SK-N-SH (cell line): ENCODE measurements around the gene CCSER1. TPM values are rescaled to one million over a fixed set of nuclear protein-coding genes. Genes with fewer than 3 reads are reported as not detected.
"Not testable (repeated sequence)": the region's sequence is repeated elsewhere in the genome, so short reads cannot be mapped to it uniquely, and the experiment has no call there.

ENCODE experiments used
- CTCF ChIA-PET: fragments of 300-600, 350-600 bp; formaldehyde crosslinking; extraction: SDS; loops from one replicate; lab custom pipeline; 2021; lab: Yijun Ruan, JAX
- POLR2A ChIA-PET: fragments of 350-600 bp; sonication (Branson Sonifier 250); formaldehyde crosslinking; extraction: SDS; loops from one replicate; lab custom pipeline; 2020; ENCODE audit warnings: antibody characterized with exemption, inconsistent platforms; lab: Yijun Ruan, JAX
- DNase-seq: peaks from one replicate; pipeline ENCODE4 v3.0.0; 2012
- H2AFZ ChIP-seq: fragments of 200-600 bp; sonication (generic); 2 replicates; pipeline ENCODE4 v1.8.1; 2016; ENCODE audit warnings: antibody characterized with exemption, mild to moderate bottlenecking, low read depth
- H3F3A ChIP-seq: fragments of 200-600 bp; sonication (generic); replicated peaks from 2 replicates; pipeline ENCODE3; 2016; ENCODE audit warnings: antibody characterized with exemption, mild to moderate bottlenecking; ENCODE audit not compliant: insufficient read depth
- H3K27ac ChIP-seq, 2 experiments: fragments of 200-500 bp in 1 of 2; fragments of 200-600 bp in 1 of 2; sonication (Bioruptor generic) in 1 of 2; sonication (generic), shearing (Covaris generic) in 1 of 2; 2 replicates each; pipeline versions ENCODE4 v1.5.1 to v1.6.1; 2014 to 2016; ENCODE audit warnings: low read depth in 2 of 2, inconsistent platforms in 1 of 2, low read length in 1 of 2, mild to moderate bottlenecking in 1 of 2, mixed read lengths in 1 of 2
- H3K27me3 ChIP-seq: fragments of 200-600 bp; sonication (generic), shearing (Covaris generic); 2 replicates; pipeline ENCODE4 v1.6.1; 2016; ENCODE audit warnings: mixed run types; ENCODE audit not compliant: insufficient read depth
- H3K36me3 ChIP-seq, 2 experiments: fragments of 200-500 bp in 1 of 2; fragments of 200-600 bp in 1 of 2; sonication (Bioruptor generic) in 1 of 2; sonication (generic) in 1 of 2; replicated peaks in 1 of 2; 2 replicates each; pipeline versions ENCODE3 to v1.5.1; 2014 to 2016; ENCODE audit warnings: low read length in 1 of 2, mild to moderate bottlenecking in 1 of 2; ENCODE audit not compliant: insufficient read depth in 2 of 2, control insufficient read depth in 1 of 2
- H3K4me1 ChIP-seq, 2 experiments: fragments of 200-500 bp in 1 of 2; fragments of 200-600 bp in 1 of 2; sonication (Bioruptor generic) in 1 of 2; sonication (generic), shearing (Covaris generic) in 1 of 2; 2 replicates each; pipeline versions ENCODE4 v1.5.1 to v1.6.1; 2014 to 2016; ENCODE audit warnings: low read depth in 1 of 2, low read length in 1 of 2, mixed run types in 1 of 2; ENCODE audit not compliant: insufficient read depth in 2 of 2, control insufficient read depth in 1 of 2
- H3K4me2 ChIP-seq: fragments of 200-600 bp; sonication (generic), shearing (Covaris generic); 2 replicates; pipeline ENCODE4 v1.6.1; 2017; ENCODE audit warnings: mixed run types
- H3K4me3 ChIP-seq, 2 experiments: fragments of 200-500 bp in 1 of 2; fragments of 200-600 bp in 1 of 2; sonication (Bioruptor generic) in 1 of 2; sonication (generic), shearing (Covaris generic) in 1 of 2; 2 replicates each; pipeline versions ENCODE4 v1.5.1 to v1.8.1; 2014 to 2016; ENCODE audit warnings: low read depth in 2 of 2, inconsistent platforms in 1 of 2, low read length in 1 of 2, mild to moderate bottlenecking in 1 of 2, mixed read lengths in 1 of 2, moderate library complexity in 1 of 2
- H3K79me2 ChIP-seq: fragments of 200-600 bp; sonication (generic); 2 replicates; pipeline ENCODE4 v1.8.1; 2017; ENCODE audit warnings: mild to moderate bottlenecking; ENCODE audit not compliant: insufficient read depth
- H3K9ac ChIP-seq: fragments of 200-600 bp; sonication (generic); 2 replicates; pipeline ENCODE4 v1.6.1; 2017; ENCODE audit warnings: mixed run types
- H3K9me2 ChIP-seq: fragments of 200-600 bp; sonication (generic); 2 replicates; pipeline ENCODE4 v1.6.1; 2017; ENCODE audit warnings: mixed run types
- H3K9me3 ChIP-seq: fragments of 200-600 bp; sonication (generic); 2 replicates; pipeline ENCODE4 v1.6.1; 2017; ENCODE audit warnings: mixed run types, mild to moderate bottlenecking, moderate library complexity
- H4K20me1 ChIP-seq: fragments of 200-600 bp; sonication (generic); 2 replicates; pipeline ENCODE4 v1.6.1; 2017; ENCODE audit warnings: mild to moderate bottlenecking, mixed run types; ENCODE audit not compliant: insufficient read depth
- EZH2phosphoT487 ChIP-seq: fragments of 200-600 bp; sonication (generic); IDR thresholded peaks from 2 replicates; pipeline ENCODE4 v1.6.1; 2017; ENCODE audit warnings: low read depth, mixed run types, mild to moderate bottlenecking, antibody characterized with exemption, moderate library complexity, borderline replicate concordance
- FOXJ3 ChIP-seq: sonication (generic); formaldehyde crosslinking; IDR thresholded peaks from 2 replicates; pipeline ENCODE4 v1.5.1; 2020; ENCODE audit warnings: mild to moderate bottlenecking, missing genetic modification reagents
- GATA2 ChIP-seq: sonication (generic); formaldehyde crosslinking; IDR thresholded peaks from 2 replicates; pipeline ENCODE4 v1.5.0; 2020; ENCODE audit warnings: mild to moderate bottlenecking, missing genetic modification reagents
- MXI1 ChIP-seq: IDR thresholded peaks from 2 replicates; pipeline ENCODE4 v1.6.1; 2012; ENCODE audit warnings: mild to moderate bottlenecking, low read depth, low read length, improper control_type of control experiment
- RFX5 ChIP-seq: IDR thresholded peaks from 2 replicates; pipeline ENCODE4 v1.6.1; 2012; ENCODE audit warnings: mild to moderate bottlenecking, improper control_type of control experiment, low read length
- SIN3A ChIP-seq: IDR thresholded peaks from 2 replicates; pipeline ENCODE4 v1.6.1; 2012; ENCODE audit warnings: low read depth, mild to moderate bottlenecking, low read length, moderate library complexity, borderline replicate concordance
- SMC3 ChIP-seq: IDR thresholded peaks from 2 replicates; pipeline ENCODE4 v1.6.1; 2012; ENCODE audit warnings: low read depth, low read length, improper control_type of control experiment
- TCF12 ChIP-seq: IDR thresholded peaks from 2 replicates; pipeline ENCODE4 v1.4.0; 2012
- USF2 ChIP-seq: fragments of 150-350 bp; IDR thresholded peaks from 2 replicates; pipeline ENCODE4 v1.6.1; 2017; ENCODE audit warnings: antibody characterized with exemption, low read length, low read depth, borderline replicate concordance
- YY1 ChIP-seq: IDR thresholded peaks from 2 replicates; pipeline ENCODE4 v1.4.0; 2012; ENCODE audit warnings: low read depth, mild to moderate bottlenecking
- ZBTB33 ChIP-seq: IDR thresholded peaks from 2 replicates; pipeline ENCODE4 v1.4.0; 2012; ENCODE audit warnings: low read depth, borderline replicate concordance
- WGBS: methylation state at CpG from one replicate; pipeline ENCODE4 v1.1.6; 2017; ENCODE audit warnings: low lambda C conversion rate; 5-methylcytosine and 5-hydroxymethylcytosine counted together
- polyA plus RNA-seq, 3 experiments: library from polyadenylated mRNA; depleted of rRNA; stranded (reverse); fragments of >200 nt; gene quantifications; 2 replicates each; pipeline ENCODE4 v1.2.3, GENCODE V29; 2012

The CCSER1 gene
- polyA plus RNA-seq, 1 of the 3 experiments (the other 2 are of a cell fraction), result 0.05 TPM

DNA sequence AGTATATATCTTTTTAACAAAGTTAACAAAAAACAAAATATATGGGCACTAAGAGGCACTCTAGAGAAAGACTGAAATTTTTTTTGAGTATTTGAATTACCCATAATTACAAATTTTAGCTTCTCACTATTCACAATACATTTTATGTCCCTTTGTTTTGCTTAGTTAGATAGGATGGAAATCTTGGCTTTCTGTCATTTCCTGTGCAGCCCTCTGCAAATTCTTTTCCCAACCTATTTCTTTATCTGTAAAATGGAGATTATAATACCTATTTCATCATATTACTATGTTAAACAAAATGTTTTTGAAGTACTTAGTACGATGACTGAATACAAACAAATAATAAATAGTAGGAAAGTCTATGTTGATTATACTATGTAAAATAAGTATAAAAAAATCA lies 710.0 kb downstream of the CCSER1 start:
- Histone ChIP-seq H3K9me2 (no peaks in the 10 kb centered on the region), H3K4me1 (peaks cover 0 to 12% of the 10 kb centered on the region in 2 experiments; a peak in 1 of 4 replicates), H3K9ac (no peak overlapping the region), H4K20me1 (no peaks in the 10 kb centered on the region), H3K4me3 (no peak overlapping the region), H3F3A (peaks cover 5% of the 10 kb centered on the region), H3K27me3 (no peaks in the 10 kb centered on the region), H2AFZ (no peak overlapping the region), H3K27ac (no peak overlapping the region), H3K79me2 (no peaks in the 10 kb centered on the region), H3K4me2 (no peak overlapping the region), H3K36me3 (no peaks in the 10 kb centered on the region), H3K9me3 (no peaks in the 10 kb centered on the region)
- 66% methylated on average over 1 of the region's 1 CpG for WGBS
- no peak for DNase-seq
- CTCF ChIA-PET, result no interaction called here
- POLR2A ChIA-PET, result no interaction called here
- TF ChIP-seq GATA2 (CRISPR knock-in tag) (no peak), FOXJ3 (CRISPR knock-in tag) (no peak), YY1 (no peak), EZH2phosphoT487 (no peak), TCF12 (no peak), RFX5 (no peak), ZBTB33 (no peak), USF2 (no peak), MXI1 (no peak), SMC3 (no peak), SIN3A (no peak)

DNA sequence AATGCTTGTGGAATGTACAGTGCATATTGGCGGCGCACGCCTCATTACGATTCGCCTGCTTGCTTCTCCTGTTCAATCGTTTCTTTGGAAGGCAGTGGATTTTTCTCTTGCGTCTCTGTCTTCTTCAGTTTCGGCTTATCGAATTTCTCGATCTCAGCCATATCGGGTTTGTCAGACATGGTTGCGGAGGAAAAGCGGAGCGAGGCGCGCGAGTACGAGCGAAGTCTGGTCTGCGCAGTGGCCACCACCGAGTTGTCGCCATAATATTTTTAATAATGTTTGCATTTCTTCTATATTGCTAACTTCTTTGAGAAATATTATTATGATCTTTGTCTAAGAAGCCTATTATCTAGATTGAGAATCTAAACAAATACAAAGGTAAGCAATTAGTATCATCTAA lies 711.7 kb downstream of the CCSER1 start:
- not testable (repeated sequence) for H3K9me3 ChIP-seq, H2AFZ ChIP-seq

More for the DNA sequence above, 711.7 kb downstream of the CCSER1 start:
- H3K9me2 ChIP-seq, H3K27me3 ChIP-seq, H3K36me3 ChIP-seq, H3K4me3 ChIP-seq, CTCF ChIA-PET, H4K20me1 ChIP-seq, H3K27ac ChIP-seq, H3K9ac ChIP-seq, H3F3A ChIP-seq, DNase-seq, H3K4me2 ChIP-seq, H3K79me2 ChIP-seq, POLR2A ChIA-PET: not testable (repeated sequence)
- WGBS, result 91% methylated on average over 16 of the region's 22 CpGs
- H3K4me1 ChIP-seq, result peaks cover 0 to 12% of the 10 kb centered on the region in 2 experiments; a peak in 1 of 4 replicates
